HCT116 (cell line): ENCODE results near the gene PLPP2.

Source experiments
- ELF1 ChIP-seq: IDR thresholded peaks from 2 replicates; pipeline ENCODE4 v1.6.1; 2012; ENCODE audit warnings: low read depth, borderline replicate concordance
- EZH2 ChIP-seq: fragments of 200-600 bp; sonication (generic); IDR thresholded peaks from 2 replicates; pipeline ENCODE4 v1.6.1; 2017; ENCODE audit warnings: antibody characterized with exemption, mixed run types
- JUND ChIP-seq: IDR thresholded peaks from 2 replicates; pipeline ENCODE4 v1.6.1; 2012
- POLR2A ChIP-seq: IDR thresholded peaks from 2 replicates; pipeline ENCODE4 v1.7.0; 2011; ENCODE audit warnings: borderline replicate concordance; ENCODE audit not compliant: insufficient read depth, insufficient read length; ENCODE audit errors: extremely low read depth
- POLR2AphosphoS5 ChIP-seq: IDR thresholded peaks from 2 replicates; pipeline ENCODE4 v1.6.1; 2011; ENCODE audit warnings: mild to moderate bottlenecking, low read depth, low read length, moderate library complexity
- RAD21 ChIP-seq: IDR thresholded peaks from 2 replicates; pipeline ENCODE4 v1.6.1; 2012; ENCODE audit warnings: low read depth, mild to moderate bottlenecking
- REST ChIP-seq: IDR thresholded peaks from 2 replicates; pipeline ENCODE4 v1.6.1; 2012; ENCODE audit warnings: low read depth
- SIN3A ChIP-seq: IDR thresholded peaks from 2 replicates; pipeline ENCODE4 v1.6.1; 2012; ENCODE audit warnings: low read depth
- TCF7L2 ChIP-seq: IDR thresholded peaks from 2 replicates; pipeline ENCODE4 v1.7.0; 2011; ENCODE audit warnings: borderline replicate concordance, inconsistent platforms; ENCODE audit not compliant: insufficient read depth, insufficient read length; ENCODE audit errors: extremely low read depth
- TF ChIP-seq, protein P1 (sequence below), 3 experiments: fragments of 200-600 bp in 1 of 3; sonication (generic) in 1 of 3; IDR thresholded peaks in 2 of 3; conservative IDR thresholded peaks in 1 of 3; 2 replicates each; pipeline ENCODE4 v1.5.1; 2012 to 2017; ENCODE audit warnings: low read depth in 2 of 3, low read length in 2 of 3, antibody characterized with exemption in 1 of 3, borderline replicate concordance in 1 of 3, control low read depth in 1 of 3, mild to moderate bottlenecking in 1 of 3, mixed read lengths in 1 of 3, mixed run types in 1 of 3, moderate library complexity in 1 of 3; ENCODE audit not compliant: insufficient read depth in 1 of 3

- TF ChIP-seq, protein P1, sequence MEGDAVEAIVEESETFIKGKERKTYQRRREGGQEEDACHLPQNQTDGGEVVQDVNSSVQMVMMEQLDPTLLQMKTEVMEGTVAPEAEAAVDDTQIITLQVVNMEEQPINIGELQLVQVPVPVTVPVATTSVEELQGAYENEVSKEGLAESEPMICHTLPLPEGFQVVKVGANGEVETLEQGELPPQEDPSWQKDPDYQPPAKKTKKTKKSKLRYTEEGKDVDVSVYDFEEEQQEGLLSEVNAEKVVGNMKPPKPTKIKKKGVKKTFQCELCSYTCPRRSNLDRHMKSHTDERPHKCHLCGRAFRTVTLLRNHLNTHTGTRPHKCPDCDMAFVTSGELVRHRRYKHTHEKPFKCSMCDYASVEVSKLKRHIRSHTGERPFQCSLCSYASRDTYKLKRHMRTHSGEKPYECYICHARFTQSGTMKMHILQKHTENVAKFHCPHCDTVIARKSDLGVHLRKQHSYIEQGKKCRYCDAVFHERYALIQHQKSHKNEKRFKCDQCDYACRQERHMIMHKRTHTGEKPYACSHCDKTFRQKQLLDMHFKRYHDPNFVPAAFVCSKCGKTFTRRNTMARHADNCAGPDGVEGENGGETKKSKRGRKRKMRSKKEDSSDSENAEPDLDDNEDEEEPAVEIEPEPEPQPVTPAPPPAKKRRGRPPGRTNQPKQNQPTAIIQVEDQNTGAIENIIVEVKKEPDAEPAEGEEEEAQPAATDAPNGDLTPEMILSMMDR (IDR thresholded peaks at IDR 0.05 in 2 of 3, conservative IDR thresholded peaks at IDR 0.05 in 1 of 3; ENCODE audit: borderline replicate concordance in 1 of 3, insufficient read depth in 1 of 3, low read depth in 2 of 3, low read length in 2 of 3), result no peak
- TF ChIP-seq SIN3A (no peak), POLR2AphosphoS5 (no peak), JUND (no peak), ELF1 (no peak), EZH2 (no peak), POLR2A (no peak), REST (no peak), RAD21 (no peak), TCF7L2 (no peak)
Measured at GRCh38 chr19:325173-325936, 34.2 kb upstream of the PLPP2 start.
